Chondrocyte (in vitro differentiated cells): ENCODE measurements around the gene IQCE. TPM values are rescaled to one million over a fixed set of nuclear protein-coding genes. Genes with fewer than 3 reads are reported as not detected.

Experiments used
- DNase-seq: peaks from one replicate; pipeline ENCODE4 v3.0.0; 2021; ENCODE audit warnings: mixed read lengths, low spot score
- H3K27ac Mint-ChIP-seq: one replicate; pipeline ENCODE4 v1.8.0; 2021; ENCODE audit warnings: mild to moderate bottlenecking, moderate library complexity, mixed read lengths; ENCODE audit not compliant: unreplicated experiment
- H3K27me3 Mint-ChIP-seq: 2 replicates; pipeline ENCODE4 v1.8.0; 2021; ENCODE audit warnings: low read depth, mixed read lengths
- H3K36me3 Mint-ChIP-seq: 2 replicates; pipeline ENCODE4 v1.8.0; 2021; ENCODE audit warnings: low read depth, mixed read lengths
- H3K4me1 Mint-ChIP-seq: 2 replicates; pipeline ENCODE4 v1.8.0; 2021; ENCODE audit warnings: low read depth, mild to moderate bottlenecking, mixed read lengths
- H3K4me3 Mint-ChIP-seq: one replicate; pipeline ENCODE4 v1.8.0; 2021; ENCODE audit warnings: mild to moderate bottlenecking, moderate library complexity, mixed read lengths; ENCODE audit not compliant: unreplicated experiment
- H3K9me3 Mint-ChIP-seq: 2 replicates; pipeline ENCODE4 v1.8.0; 2021; ENCODE audit warnings: low read depth, mixed read lengths
- total RNA-seq: library from RNA; stranded (reverse); gene quantifications from 3 replicates; pipeline ENCODE4 v1.2.1, GENCODE V29; 2021
- TF ChIP-seq, protein P1 (sequence below): fragments of 200-600 bp; sonication (generic); IDR thresholded peaks from 2 replicates; pipeline ENCODE4 v1.5.0; 2021; ENCODE audit warnings: antibody characterized with exemption, mild to moderate bottlenecking, moderate library complexity

The IQCE gene
- total RNA-seq, 1 donor from 2014 or later, result 10.0 TPM

DNA sequence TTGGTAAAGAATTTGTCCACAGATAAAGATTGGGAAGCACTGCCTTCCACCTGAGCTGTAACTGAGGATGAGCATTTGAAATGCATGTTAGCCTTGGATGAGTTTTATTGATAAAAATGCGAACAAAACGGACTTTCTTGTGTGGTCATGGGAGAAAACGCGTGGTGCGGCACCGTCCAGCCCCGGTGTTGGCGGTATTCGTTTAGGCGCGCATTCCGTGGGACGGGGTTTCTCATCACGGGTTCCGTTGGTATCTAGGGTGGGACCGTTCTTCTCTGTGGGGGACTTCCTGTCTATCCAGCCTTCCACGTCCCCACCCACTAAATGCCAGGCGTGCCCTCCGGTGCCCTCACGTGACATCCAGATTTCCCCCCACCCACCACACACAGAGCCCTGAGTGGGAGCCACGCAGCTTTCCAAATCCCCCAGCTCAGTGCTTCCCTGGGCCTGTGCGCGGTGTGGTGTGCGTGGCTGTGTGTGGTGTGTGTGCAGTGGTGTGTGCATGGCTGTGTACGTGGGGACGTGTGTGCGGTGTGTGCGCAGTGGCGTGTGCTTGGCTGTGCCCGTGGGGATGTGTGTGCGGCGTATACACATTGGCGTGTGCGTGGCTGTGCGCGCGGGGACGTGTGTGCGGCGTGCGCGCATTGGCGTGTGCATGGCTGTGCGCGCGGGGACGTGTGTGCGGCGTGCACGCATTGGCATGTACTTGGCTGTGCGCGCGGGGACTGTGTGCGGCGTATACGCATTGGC lies 18.1 kb downstream of the IQCE start:
- H3K27ac Mint-ChIP-seq, result no peak overlapping the region
- H3K27me3 Mint-ChIP-seq, result no peaks in the 10 kb centered on the region
- no peaks in the 10 kb centered on the region for H3K9me3 Mint-ChIP-seq

DNA sequence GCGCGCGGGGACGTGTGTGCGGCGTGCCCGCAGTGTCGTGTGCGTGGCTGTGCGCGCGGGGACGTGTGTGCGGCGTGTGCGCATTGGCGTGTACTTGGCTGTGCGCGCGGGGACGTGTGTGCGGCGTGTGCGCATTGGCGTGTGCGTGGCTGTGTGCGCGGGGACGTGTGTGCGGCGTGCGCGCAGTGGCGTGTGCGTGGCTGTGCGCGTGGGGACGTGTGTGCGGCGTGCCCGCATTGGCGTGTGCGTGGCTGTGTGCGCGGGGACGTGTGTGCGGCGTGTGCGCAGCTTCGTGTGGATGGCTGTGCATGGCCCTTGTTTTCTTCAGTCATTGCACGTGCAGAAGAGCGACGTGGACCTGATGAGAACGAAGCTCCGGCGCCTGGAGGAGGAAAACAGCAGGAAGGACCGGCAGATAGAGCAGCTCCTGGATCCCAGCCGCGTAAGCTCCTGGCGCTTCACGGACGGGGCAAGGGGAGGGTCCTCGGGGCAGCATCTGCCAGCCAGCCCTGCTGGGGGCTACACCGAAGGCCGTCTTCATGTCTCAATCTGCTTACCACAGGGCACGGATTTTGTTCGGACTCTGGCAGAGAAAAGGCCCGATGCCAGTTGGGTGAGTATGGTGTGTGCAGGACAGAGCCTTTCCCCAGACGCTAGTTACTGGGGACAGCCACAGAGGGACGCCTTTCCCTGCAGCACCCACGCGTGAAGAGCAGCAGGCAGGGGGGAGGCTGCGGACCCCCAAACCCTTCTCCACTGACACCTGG lies 19.3 kb downstream of the IQCE start:
- Mint-ChIP-seq H3K27ac (no peak overlapping the region), H3K27me3 (no peaks in the 10 kb centered on the region), H3K36me3 (peaks cover 25% of the 10 kb centered on the region), H3K9me3 (no peaks in the 10 kb centered on the region), H3K4me1 (peaks cover 4% of the 10 kb centered on the region), H3K4me3 (no peak overlapping the region)
- TF ChIP-seq, protein P1, sequence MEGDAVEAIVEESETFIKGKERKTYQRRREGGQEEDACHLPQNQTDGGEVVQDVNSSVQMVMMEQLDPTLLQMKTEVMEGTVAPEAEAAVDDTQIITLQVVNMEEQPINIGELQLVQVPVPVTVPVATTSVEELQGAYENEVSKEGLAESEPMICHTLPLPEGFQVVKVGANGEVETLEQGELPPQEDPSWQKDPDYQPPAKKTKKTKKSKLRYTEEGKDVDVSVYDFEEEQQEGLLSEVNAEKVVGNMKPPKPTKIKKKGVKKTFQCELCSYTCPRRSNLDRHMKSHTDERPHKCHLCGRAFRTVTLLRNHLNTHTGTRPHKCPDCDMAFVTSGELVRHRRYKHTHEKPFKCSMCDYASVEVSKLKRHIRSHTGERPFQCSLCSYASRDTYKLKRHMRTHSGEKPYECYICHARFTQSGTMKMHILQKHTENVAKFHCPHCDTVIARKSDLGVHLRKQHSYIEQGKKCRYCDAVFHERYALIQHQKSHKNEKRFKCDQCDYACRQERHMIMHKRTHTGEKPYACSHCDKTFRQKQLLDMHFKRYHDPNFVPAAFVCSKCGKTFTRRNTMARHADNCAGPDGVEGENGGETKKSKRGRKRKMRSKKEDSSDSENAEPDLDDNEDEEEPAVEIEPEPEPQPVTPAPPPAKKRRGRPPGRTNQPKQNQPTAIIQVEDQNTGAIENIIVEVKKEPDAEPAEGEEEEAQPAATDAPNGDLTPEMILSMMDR, result no peak
- DNase-seq, result no peak

More for the DNA sequence above, 18.1 kb downstream of the IQCE start:
- TF ChIP-seq, protein P1, result no peak
- no peak for DNase-seq
- Mint-ChIP-seq H3K36me3 (peaks cover 21% of the 10 kb centered on the region), H3K4me1 (peaks cover 9% of the 10 kb centered on the region), H3K4me3 (no peak overlapping the region)

DNA sequence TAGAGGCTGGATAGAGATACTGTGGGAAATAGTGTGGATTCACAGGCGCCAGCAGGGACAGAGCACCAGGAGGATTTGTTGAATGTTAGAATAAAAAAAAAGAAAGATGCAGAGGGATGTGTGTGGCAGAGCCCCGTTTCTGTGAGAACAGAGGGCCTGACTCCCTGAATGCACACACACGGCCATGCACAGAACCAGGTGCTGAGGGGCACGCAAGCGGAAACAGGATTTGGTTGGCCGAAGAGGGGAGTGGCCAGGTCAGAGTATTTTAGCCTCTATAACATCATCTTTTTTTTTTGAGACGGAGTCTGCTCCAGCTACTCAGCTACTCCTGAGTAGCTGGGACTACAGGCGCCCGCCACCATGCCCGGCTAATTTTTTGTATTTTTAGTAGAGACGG lies 21.9 kb downstream of the IQCE start:
- Mint-ChIP-seq H3K27ac (no peak overlapping the region), H3K9me3 (no peaks in the 10 kb centered on the region), H3K27me3 (no peaks in the 10 kb centered on the region), H3K4me3 (no peak overlapping the region), H3K36me3 (peaks cover 21% of the 10 kb centered on the region), H3K4me1 (peaks cover 4% of the 10 kb centered on the region)
- DNase-seq, result no peak
- TF ChIP-seq, protein P1, result no peak

DNA sequence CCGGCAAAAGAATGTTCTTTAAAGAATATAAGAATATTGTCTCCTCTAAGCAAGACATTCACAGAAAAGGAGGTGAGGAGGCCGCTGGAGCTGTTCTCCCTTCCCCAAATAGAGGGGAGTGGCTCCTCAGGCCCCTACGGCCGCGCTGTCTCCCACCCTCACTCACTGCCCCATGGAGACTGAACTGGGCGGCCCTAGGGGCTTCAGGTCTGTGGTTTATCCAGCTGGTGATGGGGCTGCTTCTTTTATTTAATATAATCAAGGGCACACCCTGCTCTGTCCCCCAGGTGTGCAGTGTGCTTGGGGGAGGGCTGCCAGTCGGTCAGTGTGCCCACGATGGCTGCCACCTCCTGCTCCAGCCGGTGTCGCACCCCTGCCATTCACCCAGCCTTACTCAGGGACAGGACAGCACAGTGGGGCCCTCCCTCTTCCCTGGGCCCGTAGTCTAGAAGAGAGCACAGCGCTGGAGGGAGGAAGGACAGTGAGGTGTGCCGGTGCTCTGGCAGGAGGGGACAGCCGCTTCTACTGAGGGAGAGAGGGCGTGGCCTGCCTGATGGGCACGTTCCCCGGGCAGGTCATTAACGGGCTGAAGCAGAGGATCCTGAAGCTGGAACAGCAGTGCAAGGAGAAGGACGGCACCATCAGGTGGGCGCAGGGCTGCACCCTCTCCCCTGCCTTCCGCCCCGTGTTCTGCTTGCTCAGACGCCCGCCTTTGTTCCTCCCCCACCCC lies 23.4 kb downstream of the IQCE start:
- Mint-ChIP-seq H3K27me3 (no peaks in the 10 kb centered on the region), H3K4me3 (no peak overlapping the region), H3K4me1 (no peaks in the 10 kb centered on the region), H3K9me3 (no peaks in the 10 kb centered on the region), H3K27ac (no peak overlapping the region), H3K36me3 (peaks cover 24% of the 10 kb centered on the region)
- no peak for DNase-seq
- TF ChIP-seq, protein P1, result no peak
